HG03060 (cell line): ENCODE data around the gene PARD6B.
"Not testable (repeated sequence)": the region's sequence is repeated elsewhere in the genome, so short reads cannot be mapped to it uniquely, and the experiment has no call there.

Experiments used
- ATAC-seq: cut with Tn5 transposase; IDR thresholded peaks from one replicate; pipeline ENCODE4 v1.9.1; 2021; ENCODE audit warnings: low read depth, moderate number of reproducible peaks; ENCODE audit not compliant: unreplicated experiment

The PARD6B gene

DNA sequence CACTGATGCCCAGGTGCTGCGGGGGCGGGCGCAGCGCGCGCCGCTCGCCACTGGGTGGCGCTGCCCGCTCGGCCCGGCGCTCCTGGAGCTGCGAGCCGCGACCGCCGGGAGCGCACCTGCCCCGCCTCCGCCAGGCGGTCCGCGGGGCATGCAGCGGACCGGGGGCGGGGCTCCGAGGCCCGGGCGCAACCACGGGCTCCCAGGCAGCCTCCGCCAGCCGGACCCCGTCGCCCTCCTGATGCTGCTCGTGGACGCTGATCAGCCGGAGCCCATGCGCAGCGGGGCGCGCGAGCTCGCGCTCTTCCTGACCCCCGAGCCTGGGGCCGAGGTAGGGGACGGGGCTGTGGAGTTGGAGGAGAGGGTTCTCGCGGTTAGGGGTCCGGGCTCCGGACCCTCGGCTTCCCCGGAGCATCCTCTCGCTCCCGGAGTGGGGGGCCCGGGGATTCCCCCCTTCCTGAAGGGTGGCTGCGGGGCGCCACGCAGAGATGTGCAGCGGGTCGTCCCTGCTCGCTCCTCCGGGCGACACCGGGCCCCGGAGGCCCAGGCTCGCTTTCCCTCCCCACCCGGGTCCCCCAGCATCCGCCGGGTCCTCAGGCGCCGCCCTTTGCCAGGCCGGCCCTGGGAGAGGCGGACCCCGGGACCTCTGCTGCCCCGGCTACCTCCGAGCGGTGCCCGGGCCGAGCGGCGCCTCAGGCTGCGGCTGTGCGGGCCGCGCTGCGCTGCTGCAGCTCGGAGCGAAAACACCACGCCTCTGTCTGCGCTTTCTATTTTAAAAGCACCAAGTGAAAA, 63.7 kb downstream of the PARD6B start, which contains the start of gene BCAS4:
Gene BCAS4 (plus strand): TSS at position 216 of the 789 bp plus-strand sequence. CDS start 23 bp downstream, at position 239.
- ATAC-seq: peak; percentile 24

- no peak for ATAC-seq
Measured at GRCh38 chr20:50797142-50797541, 65.8 kb downstream of the PARD6B start.

DNA sequence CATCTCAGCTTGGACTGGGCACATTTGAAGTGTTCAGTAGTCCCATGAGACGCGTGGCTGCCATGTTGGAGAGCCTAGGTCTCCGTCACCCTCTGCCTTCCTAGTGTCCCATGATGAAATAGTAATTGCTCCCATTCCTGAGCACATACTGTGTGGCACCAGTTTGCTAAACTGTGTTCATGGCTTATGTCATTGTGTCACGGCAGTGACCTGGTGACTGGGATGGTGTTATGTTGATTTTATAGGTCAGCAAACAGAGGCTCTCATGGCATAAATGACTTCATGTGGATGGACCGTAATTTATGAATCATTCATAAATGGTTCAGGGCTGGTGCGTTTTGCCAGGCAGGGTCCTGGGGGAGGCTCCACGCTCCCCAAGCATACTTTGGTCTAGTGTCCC, 67.3 kb downstream of the PARD6B start:
- ATAC-seq: no peak

DNA sequence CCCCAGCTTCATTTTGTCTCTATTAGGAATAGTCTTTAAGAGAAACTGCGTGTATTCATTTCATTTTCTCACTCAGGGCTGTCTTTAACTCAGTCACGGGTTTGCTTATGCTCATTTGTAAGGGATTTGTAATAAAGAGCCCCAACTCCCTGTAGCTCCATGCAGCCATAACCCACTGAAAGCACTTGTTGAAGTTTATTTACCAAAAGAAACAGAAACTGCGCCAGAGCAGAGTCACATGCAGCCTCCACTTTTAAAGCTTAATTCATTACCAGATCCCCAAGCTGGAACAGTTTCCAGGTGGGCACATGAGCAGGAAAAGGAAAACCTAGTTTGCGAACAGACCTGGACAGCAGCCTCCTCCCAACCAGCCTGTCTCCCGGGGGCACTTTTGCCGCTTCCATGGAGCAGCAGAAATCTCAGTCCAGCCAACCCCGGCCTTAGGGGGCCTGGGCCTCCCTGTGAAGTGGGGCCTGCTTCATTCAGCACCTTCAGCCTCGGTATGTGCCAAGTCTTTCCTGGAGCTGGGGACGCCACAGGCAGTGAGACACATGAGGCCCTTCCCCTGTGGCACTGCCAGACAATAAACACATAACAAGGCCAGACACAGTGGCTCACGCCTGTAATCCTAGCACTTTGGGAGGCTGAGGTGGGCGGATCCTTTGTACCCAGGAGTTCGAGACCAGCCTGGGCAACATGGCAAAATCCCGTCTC, 68.0 kb downstream of the PARD6B start:
- ATAC-seq: no peak

DNA sequence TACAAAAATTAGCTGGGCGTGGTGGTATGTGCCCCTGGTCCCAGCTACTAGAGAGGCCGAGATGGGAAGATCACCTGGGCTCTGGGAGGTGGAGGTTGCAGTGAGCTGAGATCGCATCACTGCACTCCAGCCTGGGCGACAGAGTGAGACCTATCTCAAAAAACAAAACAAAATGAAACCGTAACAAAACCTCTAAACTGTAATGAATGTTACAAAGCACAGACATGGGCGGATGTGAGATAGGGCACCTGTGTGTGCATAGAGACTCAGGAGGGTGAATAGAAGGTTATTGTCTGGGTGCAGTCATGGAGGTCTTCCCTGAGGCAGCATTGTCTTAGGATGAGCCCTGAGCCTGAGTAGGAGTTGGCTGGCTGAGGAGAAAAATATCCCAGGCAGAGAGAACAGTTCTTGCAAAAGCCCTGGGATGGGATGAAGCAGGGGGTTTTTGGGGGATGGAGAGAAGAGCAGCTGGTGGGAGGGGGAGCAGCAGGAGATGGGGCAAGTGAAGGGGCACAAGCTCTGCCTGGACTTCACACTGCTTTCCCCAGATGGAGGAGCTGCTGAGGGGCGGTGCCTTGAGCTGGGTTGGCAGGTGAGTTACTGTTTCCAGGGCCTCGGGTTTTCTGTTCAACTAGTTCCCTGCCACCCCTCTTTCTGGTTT, 68.6 kb downstream of the PARD6B start:
- ATAC-seq: no peak

DNA sequence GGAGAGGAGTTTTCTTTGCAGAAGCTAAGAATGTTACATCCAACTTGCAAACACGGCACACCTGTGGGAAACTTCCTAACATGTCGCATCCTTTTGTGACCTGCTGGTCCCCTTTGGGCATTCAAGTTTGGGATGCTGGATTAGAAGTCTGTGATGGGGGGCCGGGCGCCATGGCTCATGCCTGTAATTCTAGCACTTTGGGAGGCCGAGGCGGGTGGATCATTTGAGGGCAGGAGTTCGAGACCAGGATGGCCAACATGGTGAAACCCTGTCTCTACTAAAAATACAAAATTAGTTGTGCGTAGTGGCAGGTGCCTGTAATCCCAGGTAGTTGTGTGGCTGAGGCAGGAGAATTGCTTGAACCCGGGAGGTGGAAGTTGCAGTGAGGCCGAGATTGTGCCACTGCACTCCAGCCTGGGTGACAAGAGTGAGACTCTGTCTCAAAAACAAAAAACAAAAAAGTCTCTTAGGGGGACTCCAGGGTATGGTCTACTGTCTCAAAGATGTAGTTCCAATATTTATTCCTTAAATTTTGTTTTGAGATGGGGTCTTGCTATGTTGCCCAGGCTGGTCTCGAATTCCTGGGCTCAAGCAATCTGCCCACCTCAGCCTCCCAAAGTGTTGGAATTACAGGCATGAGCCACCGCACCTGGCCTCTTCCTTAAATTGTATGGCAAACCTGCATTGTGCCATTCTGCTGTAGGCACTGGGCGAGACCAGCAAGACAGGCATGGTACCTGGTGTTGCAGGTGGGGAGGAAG, 69.8 kb downstream of the PARD6B start:
- not testable (repeated sequence) for ATAC-seq

DNA sequence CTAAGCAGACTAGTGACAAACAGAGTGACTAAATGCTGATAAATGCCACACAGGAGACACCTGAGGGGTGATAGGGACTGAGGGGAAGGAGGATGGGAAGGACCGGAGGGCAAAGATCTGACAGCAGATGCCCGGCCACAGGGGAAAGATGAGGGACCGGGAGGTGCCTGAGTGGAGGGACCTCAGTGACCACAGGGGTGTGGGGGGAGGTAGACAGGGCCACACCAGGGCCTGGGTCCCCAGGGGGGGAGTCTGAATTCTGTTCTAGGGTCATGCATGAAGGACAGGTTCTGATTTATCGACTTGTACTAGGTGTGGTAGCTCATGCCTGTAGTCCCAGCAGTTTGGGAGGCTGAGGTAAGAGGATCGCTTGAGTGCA, 70.4 kb downstream of the PARD6B start:
- no peak for ATAC-seq

DNA sequence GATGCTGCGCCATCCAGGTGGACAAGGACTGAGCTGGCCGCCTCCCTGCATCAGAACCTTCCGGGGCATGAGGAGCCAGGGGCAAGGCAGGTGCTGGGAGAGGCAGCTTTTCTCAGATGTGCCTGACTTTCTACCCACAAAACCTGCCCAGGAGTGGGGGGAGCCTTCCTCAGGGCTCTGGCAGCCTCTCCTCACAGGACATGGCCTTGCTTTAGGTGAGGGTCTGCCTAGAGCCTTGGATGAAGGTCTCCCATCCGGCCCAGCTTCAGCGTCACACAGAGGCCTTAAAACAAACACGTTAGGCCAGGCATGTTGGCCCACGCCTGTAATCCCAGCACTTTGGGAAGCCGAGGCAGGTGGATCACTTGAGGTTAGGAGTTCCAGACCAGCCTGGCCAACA, 70.9 kb downstream of the PARD6B start:
- no peak for ATAC-seq

DNA sequence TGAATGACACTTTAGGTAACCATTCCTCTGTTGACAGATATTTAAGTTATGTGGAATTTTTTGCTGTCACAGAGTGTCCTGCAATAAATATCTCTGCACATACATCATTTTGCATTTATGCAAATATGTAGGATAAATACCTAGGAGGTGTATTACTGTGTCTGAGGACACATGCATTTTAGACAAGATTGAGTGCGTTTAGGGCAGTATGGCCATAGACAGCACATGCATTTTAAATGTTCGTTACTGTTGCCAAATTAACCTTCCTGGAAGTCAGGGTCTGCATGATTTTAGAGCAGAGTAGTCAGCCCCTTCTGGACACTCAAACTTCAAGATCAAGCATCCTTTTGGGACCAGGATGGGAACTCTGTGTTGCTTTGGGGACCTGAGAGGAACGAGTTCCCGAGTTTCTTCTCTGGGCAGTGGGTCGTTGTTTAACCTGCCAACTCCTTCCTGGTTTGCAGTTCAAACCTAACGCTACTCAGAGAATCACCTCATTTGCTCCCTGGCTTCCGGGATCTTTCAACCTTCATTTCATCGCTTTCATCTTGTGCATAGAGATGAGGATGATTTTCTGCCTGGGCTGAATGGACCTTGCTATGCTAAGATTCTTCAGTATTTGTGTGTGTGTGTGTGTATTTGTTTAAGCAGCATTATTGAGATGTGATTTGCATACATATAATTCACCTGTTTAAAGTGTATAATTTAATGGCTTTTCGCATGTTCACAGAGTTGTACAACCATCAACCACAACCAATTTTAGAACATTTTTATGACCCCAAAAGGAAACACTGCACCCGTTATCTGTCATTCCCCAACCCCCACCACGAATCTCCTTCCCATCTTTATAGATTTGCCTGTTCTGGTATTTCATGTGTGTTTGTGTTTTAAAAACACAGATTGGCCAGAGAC, 73.3 kb downstream of the PARD6B start:
- no peak for ATAC-seq

DNA sequence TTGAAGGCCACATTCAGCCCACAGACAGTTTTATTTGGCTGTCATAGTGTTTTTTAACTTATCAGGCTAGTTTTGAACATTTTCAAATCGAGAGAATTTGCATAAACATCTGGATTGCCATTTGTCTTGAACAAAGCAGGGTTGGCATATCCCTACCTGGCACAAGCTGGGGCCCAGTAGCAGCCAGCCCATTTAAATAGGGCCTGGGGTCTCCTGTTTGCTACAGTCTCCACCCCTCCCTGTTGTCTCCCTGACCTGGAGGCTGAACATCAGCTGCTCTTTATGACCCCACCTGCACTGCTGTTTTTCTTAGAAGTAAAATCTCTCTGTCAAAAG, 73.9 kb downstream of the PARD6B start:
- no peak for ATAC-seq

DNA sequence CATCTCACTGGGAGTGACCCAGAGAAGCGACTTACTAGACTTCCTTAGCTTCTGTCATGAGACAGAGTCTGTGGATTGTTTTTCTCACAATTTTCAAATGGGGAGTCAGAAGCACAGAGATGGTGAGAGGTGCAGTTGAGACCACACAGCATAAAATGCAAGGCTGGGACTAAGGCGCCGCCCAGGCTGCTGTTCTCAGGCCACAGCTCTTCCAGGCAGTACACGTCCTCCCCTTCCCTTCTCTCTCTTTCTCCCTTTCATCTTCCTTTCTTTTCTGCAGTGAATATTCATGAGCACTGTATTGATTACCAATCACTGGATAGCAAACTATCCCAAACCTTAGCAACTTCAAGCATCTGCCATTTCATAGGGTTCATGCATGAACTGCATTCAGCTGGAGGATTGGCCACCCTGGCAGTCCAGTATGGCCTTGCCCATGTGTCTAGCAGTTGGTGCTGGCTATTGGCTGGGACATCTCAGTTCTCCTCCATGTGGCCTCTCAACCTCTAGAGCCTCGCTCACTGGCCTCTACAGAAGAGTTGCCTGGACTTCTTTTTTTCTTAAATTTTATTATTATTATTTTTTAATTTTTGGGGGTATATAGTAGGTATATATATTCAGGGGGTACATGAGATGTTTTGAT, 74.9 kb downstream of the PARD6B start:
- no peak for ATAC-seq
